ENCODE data around the gene COG1. TPM values are rescaled to one million over a fixed set of nuclear protein-coding genes. Genes with fewer than 3 reads are reported as not detected.

COG1 gene
- total and polyA plus RNA-seq, 9 of the 15 experiments (the other 6 are each of a cell fraction or from before 2014, with no cell fraction given), result 9.5 to 26.8 (median 12.9) TPM

- TF ChIP-seq BRD4 (IDR thresholded peaks at IDR 0.05) (no peak), TCF3 (CRISPR knock-in tag; IDR thresholded peaks at IDR 0.05) (no peak), EP400 (IDR thresholded peaks at IDR 0.05) (peak; percentile 36; the same call in 1 of the 2 replicates), TEAD1 (CRISPR knock-in tag; IDR thresholded peaks at IDR 0.05) (peak in 1 of 2 experiments; percentile 72; a peak in 2 of 4 replicates), ZNF239 (CRISPR knock-in tag; IDR thresholded peaks at IDR 0.05) (no peak), MIER1 (IDR thresholded peaks at IDR 0.05; ENCODE audit: low read depth) (0 out of 2 replicates have a peak, but pooled peaks have one; percentile 61), ZNF655 (CRISPR knock-in tag; IDR thresholded peaks at IDR 0.05) (no peak), MYBL2 (IDR thresholded peaks at IDR 0.05; ENCODE audit: low read depth) (peak; percentile 44; the same call in 1 of the 2 replicates), MYBL2 (CRISPR knock-in tag; IDR thresholded peaks at IDR 0.05; ENCODE audit: borderline replicate concordance) (no peak), HIVEP1 (CRISPR knock-in tag; IDR thresholded peaks at IDR 0.05) (no peak), E2F1 (CRISPR knock-in tag; IDR thresholded peaks at IDR 0.05) (peak; percentile 50; the same call in 1 of the 2 replicates), JUND (IDR thresholded peaks at IDR 0.05; ENCODE audit: borderline replicate concordance, low read depth, low read length) (no peak), JUND (tag; IDR thresholded peaks at IDR 0.05; ENCODE audit: borderline replicate concordance, low read depth, low read length) (0 out of 3 replicates have a peak, but pooled peaks have one; percentile 10), DMBX1 (CRISPR knock-in tag; IDR thresholded peaks at IDR 0.05; ENCODE audit: borderline replicate concordance) (no peak), ZNF644 (tag; IDR thresholded peaks at IDR 0.05; ENCODE audit: low read depth) (no peak), PRPF4 (IDR thresholded peaks at IDR 0.05; ENCODE audit: insufficient read depth, low read depth, low read length, poor library complexity, severe bottlenecking) (no peak), HNRNPK (IDR thresholded peaks at IDR 0.05; ENCODE audit: low read depth, low read length, poor library complexity, severe bottlenecking) (no peak), E2F5 (CRISPR knock-in tag; IDR thresholded peaks at IDR 0.05) (no peak), ZBTB43 (CRISPR knock-in tag; IDR thresholded peaks at IDR 0.05) (no peak), ZBTB7A (IDR thresholded peaks at IDR 0.05; ENCODE audit: borderline replicate concordance, control insufficient read depth, low read depth, low read length) (no peak), E2F3 (CRISPR knock-in tag; IDR thresholded peaks at IDR 0.05) (no peak)
These were observed 1.2 kb upstream of the COG1 start (continued) for GRCh38 chr17:73191443-73192205.

Measured in K562 (cell line).